ENCODE data around the gene CST7.

- TF ChIP-seq CTCF (IDR thresholded peaks at IDR 0.05) (no peak), POLR2A (IDR thresholded peaks at IDR 0.05; ENCODE audit: low read length) (no peak), CEBPB (IDR thresholded peaks at IDR 0.05) (no peak), HMGXB4 (CRISPR knock-in tag; IDR thresholded peaks at IDR 0.05; ENCODE audit: borderline replicate concordance) (no peak)
Measured at GRCh38 chr20:24970754-24971153, 21.7 kb downstream of the CST7 start.
